ENCODE measurements around the gene RASSF7. TPM values are rescaled to one million over a fixed set of nuclear protein-coding genes. Genes with fewer than 3 reads are reported as not detected.
"Not testable (repeated sequence)": the region's sequence is repeated elsewhere in the genome, so short reads cannot be mapped to it uniquely, and the experiment has no call there.

RASSF7 gene
- total and polyA plus RNA-seq, 7 experiments from 2014 or later, result 20.0 to 45.4 (median 35.5) TPM

DNA sequence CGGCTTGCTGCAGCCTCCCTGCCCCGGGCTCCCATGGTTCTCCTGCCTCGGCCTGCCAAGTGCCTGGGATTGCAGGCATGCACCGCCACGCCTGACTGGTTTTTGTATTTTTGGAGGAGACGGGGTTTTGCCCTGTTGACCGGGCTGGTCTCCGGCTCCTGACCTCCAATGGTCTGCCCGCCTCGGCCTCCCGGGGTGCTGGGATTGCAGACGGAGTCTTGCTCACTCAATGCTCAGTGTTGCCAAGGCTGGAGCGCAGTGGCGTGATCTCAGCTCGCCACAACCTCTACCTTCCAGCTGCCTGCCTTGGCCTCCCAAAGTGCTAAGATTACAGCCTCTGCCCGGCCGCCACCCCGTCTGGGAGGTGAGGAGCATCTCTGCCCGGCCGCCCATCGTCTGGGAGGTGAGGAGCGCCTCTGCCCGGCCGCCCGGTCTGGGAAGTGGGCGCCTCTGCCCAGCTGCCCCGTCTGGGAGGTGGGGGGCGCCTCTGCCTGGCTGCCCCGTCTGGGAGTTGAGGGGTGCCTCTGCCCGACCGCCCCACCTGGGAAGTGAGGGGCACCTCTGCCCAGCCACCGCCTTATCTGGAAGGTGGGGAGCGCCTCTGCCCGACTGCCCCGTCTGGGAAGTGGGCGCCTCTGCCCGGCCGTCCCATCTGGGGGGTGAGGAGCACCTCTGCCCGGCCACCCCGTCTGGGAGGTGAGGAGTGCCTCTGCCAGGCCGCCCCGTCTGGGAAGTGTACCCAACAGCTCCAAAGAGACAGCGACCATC, 43.7 kb upstream of the RASSF7 start:
- POLR2A ChIA-PET, result interaction anchor here (0.8 to 2.0 kb wide), 2 partner anchors 18 to 38 kb away, joined by 3 to 5 read pairs; partner anchors contain the start of gene HRAS
- H3K27me3 ChIP-seq (ENCODE audit: control insufficient read depth in 2 of 2, insufficient read depth in 2 of 2, low read length in 2 of 2); H3K9me3 ChIP-seq (ENCODE audit: control insufficient read depth in 2 of 3, low read length in 3 of 3); H3K4me3 ChIP-seq (ENCODE audit: low read length); H3K4me1 Mint-ChIP-seq; H3K36me3 ChIP-seq (ENCODE audit: control insufficient read depth in 2 of 3, insufficient read depth in 3 of 3, low read length in 3 of 3); H3K4me3 Mint-ChIP-seq; DNase-seq; H3K27ac ChIP-seq (ENCODE audit: low read depth, low read length); H3K27ac Mint-ChIP-seq; intact Hi-C loops (cut with micrococcal nuclease); H3K27me3 Mint-ChIP-seq; ATAC-seq; H3K4me1 ChIP-seq (ENCODE audit: control insufficient read depth in 2 of 2, insufficient read depth in 2 of 2, low read length in 2 of 2): not testable (repeated sequence)
- Mint-ChIP-seq H3K36me3 (peaks cover 0 to 16% (median 6%) of the 10 kb centered on the region in 5 donors), H3K9me3 (peaks cover 0 to 14% (median 5%) of the 10 kb centered on the region in 11 donors)
- CTCF ChIA-PET, result interaction anchor here (0.6 to 1.2 kb wide), 2 partner anchors 8 to 531 kb away, joined by 3 to 7 read pairs; no protein-coding TSS in a partner anchor

DNA sequence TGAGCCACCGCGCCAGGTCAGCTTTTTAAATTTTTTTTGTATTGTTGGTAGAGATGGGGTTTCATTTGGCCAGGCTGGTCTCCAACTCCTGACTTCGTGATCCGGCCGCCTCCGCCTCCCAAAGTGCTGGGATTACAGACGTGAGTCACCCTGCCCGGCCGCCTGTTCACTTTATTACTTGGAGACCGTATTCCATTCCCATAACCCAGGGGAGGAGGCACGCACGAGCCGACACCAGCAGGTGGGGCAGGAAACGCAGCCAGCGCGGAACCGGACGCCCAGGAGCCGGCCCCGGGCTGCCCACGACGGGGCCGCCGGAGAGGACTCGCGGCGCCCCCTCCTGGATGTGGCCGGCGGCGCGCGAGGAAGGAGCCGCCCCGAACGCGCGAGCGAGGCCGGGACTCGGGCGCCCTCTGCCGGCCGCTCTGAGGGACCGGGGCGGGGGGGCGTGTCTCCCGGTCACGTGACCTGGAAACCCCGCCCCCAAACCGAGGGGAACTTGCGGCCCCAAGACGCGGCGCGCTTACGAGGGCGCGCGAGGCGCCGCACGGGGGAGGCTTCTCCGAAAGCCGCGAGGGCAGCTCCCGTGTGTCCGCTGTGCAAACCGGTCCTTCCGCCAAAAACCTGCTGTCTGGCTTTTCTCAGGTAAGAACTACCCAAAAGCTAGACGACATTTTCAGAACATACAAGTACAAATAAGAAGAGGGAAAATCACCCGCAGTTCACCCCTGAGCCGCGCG, 42.1 kb upstream of the RASSF7 start:
- ChIA-PET CTCF (interaction anchor here (0.6 to 1.7 kb wide), 7 partner anchors 9 to 213 kb away, joined by 3 to 8 read pairs (median 5); partner anchors contain the start of genes LRRC56 and SIGIRR), POLR2A (interaction anchor here (0.6 to 2.0 kb wide), 6 partner anchors 12 to 251 kb away, joined by 3 to 6 read pairs (median 4); partner anchors contain the start of gene RNH1)
- peak overlapping the region; percentile 81 to 91 (median 87) for H3K4me3 Mint-ChIP-seq
- H3K36me3 Mint-ChIP-seq, result peaks cover 0 to 16% (median 0%) of the 10 kb centered on the region in 5 donors
- no peaks in the 10 kb centered on the region for H3K36me3 ChIP-seq (ENCODE audit: control insufficient read depth in 2 of 3, insufficient read depth in 3 of 3, low read length in 3 of 3)
- peak overlapping the region; percentile 58 for H3K27ac ChIP-seq (ENCODE audit: low read depth, low read length)
- H3K27ac Mint-ChIP-seq, result peak overlapping the region; percentile 70 to 92 (median 85)
- H3K9me3 ChIP-seq (ENCODE audit: control insufficient read depth in 2 of 3, low read length in 3 of 3), result peaks cover 0 to 5% (median 0%) of the 10 kb centered on the region in 3 experiments
- peak; percentile 69 to 94 (median 87) for DNase-seq
- no peaks in the 10 kb centered on the region for H3K27me3 Mint-ChIP-seq
- H3K4me1 Mint-ChIP-seq, result peaks cover 2 to 8% (median 4%) of the 10 kb centered on the region in 7 donors
- ATAC-seq, result peak; percentile 99
- H3K4me3 ChIP-seq (ENCODE audit: low read length), result peak overlapping the region; percentile 28
- H3K4me1 ChIP-seq (ENCODE audit: control insufficient read depth in 2 of 2, insufficient read depth in 2 of 2, low read length in 2 of 2), result peaks cover 4% of the 10 kb centered on the region in 2 donors
- intact Hi-C loops (cut with micrococcal nuclease), result loop anchor here (1.0 kb wide), 3 partner anchors 11 to 70 kb away; partner anchors contain the start of genes HRAS (in 2 of the 2) and RNH1 (in 2 of the 2)
- no peaks in the 10 kb centered on the region for H3K27me3 ChIP-seq (ENCODE audit: control insufficient read depth in 2 of 2, insufficient read depth in 2 of 2, low read length in 2 of 2)
- peaks cover 0 to 14% (median 5%) of the 10 kb centered on the region in 11 donors for H3K9me3 Mint-ChIP-seq

DNA sequence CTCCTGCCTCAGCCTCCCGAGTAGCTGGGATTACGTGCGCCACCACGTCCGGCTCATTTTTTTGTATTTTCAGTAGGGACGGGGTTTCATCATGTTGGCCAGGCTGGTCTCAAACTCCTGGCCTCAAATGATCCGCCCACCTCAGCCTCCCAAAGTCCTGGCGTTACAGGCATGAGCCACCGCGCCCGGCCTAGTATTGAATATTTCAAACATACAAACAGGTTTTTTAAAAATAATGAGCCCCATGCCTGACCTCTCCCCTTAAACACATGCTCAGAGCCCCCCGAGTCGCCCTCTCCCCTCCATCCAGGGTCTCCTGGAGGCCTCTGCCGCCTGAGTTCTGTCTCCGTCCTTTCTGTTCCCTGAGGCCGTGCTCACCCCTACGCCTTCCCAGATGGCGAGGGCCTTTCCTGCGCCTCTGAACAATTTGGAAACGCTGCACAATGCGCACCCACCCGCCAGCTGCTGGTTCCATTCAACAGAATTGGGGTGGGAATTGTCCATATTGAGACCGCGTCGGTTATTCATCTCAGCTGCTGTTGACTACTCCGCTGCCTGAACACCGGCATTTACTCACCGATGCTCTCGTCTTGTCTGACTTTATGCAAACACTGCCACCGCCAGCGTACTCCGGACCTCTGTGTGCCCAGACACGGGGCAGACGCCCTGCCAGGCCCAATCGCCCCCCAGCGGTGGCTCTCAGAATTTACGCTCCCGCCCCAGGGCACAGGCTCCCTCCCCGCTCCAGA, 40.2 kb upstream of the RASSF7 start:
- H3K9me3 ChIP-seq (ENCODE audit: control insufficient read depth in 2 of 3, low read length in 3 of 3), result peaks cover 0 to 5% (median 0%) of the 10 kb centered on the region in 3 experiments
- ATAC-seq (no peak), DNase-seq (no peak)
- H3K27me3 Mint-ChIP-seq, result no peaks in the 10 kb centered on the region
- peaks cover 2 to 8% (median 4%) of the 10 kb centered on the region in 7 donors for H3K4me1 Mint-ChIP-seq
- H3K27me3 ChIP-seq (ENCODE audit: control insufficient read depth in 2 of 2, insufficient read depth in 2 of 2, low read length in 2 of 2), result no peaks in the 10 kb centered on the region
- H3K4me3 ChIP-seq (ENCODE audit: low read length), result no peak overlapping the region
- intact Hi-C loops (cut with micrococcal nuclease), result no loop called here
- CTCF ChIA-PET, result no interaction called here
- POLR2A ChIA-PET, result interaction anchor here (0.8 kb wide), 1 partner anchor 67 kb away, joined by 4 read pairs; no protein-coding TSS in a partner anchor
- no peaks in the 10 kb centered on the region for H3K36me3 ChIP-seq (ENCODE audit: control insufficient read depth in 2 of 3, insufficient read depth in 3 of 3, low read length in 3 of 3)
- peaks cover 0 to 14% (median 5%) of the 10 kb centered on the region in 11 donors for H3K9me3 Mint-ChIP-seq
- H3K4me3 Mint-ChIP-seq, result no peak overlapping the region
- H3K27ac Mint-ChIP-seq, result no peak overlapping the region
- H3K4me1 ChIP-seq (ENCODE audit: control insufficient read depth in 2 of 2, insufficient read depth in 2 of 2, low read length in 2 of 2), result peaks cover 4% of the 10 kb centered on the region in 2 donors
- H3K27ac ChIP-seq (ENCODE audit: low read depth, low read length), result no peak overlapping the region
- H3K36me3 Mint-ChIP-seq, result peaks cover 0 to 8% (median 0%) of the 10 kb centered on the region in 5 donors

DNA sequence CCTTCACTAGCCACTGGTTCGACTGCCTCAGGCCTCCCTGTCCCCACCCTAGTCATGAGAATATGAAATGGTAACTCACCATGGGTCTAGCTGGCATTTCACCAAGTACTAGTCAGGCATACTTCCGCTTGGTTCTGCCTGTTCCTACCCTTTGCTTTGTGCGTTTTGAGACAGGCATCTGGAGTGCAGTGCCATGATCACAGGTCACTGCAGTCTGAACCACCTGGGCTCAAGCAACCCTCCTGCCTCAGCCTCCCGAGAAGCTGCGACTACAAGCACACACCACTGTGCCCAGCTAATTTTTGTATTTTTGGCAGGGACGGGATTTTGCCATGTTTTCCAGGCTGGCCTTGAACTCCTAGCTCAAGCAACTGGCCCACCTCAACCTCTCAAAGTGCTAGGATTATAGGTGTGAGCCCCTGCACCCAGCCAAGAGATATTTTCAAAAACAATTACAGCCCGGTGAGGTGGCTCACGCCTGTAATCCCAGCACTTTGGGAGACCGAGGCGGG, 39.5 kb upstream of the RASSF7 start:
- Mint-ChIP-seq H3K36me3 (peaks cover 0 to 5% (median 0%) of the 10 kb centered on the region in 5 donors), H3K27ac (no peak overlapping the region), H3K27me3 (no peaks in the 10 kb centered on the region), H3K4me3 (no peak overlapping the region), H3K9me3 (peaks cover 0 to 13% (median 4%) of the 10 kb centered on the region in 11 donors), H3K4me1 (peaks cover 2 to 8% (median 4%) of the 10 kb centered on the region in 7 donors)
- ChIA-PET CTCF (interaction anchor here (0.5 kb wide), 1 partner anchor 219 kb away, joined by 6 read pairs; no protein-coding TSS in a partner anchor), POLR2A (interaction anchor here (1.2 kb wide), 1 partner anchor 12 kb away, joined by 3 read pairs; no protein-coding TSS in a partner anchor)
- peaks cover 4% of the 10 kb centered on the region in 2 donors for H3K4me1 ChIP-seq (ENCODE audit: control insufficient read depth in 2 of 2, insufficient read depth in 2 of 2, low read length in 2 of 2)
- H3K4me3 ChIP-seq (ENCODE audit: low read length), result no peak overlapping the region
- ATAC-seq, result no peak
- no peaks in the 10 kb centered on the region for H3K27me3 ChIP-seq (ENCODE audit: control insufficient read depth in 2 of 2, insufficient read depth in 2 of 2, low read length in 2 of 2)
- DNase-seq, result no peak
- peaks cover 0 to 5% (median 0%) of the 10 kb centered on the region in 3 experiments for H3K9me3 ChIP-seq (ENCODE audit: control insufficient read depth in 2 of 3, low read length in 3 of 3)
- no peaks in the 10 kb centered on the region for H3K36me3 ChIP-seq (ENCODE audit: control insufficient read depth in 2 of 3, insufficient read depth in 3 of 3, low read length in 3 of 3)
- intact Hi-C loops (cut with micrococcal nuclease), result no loop called here
- H3K27ac ChIP-seq (ENCODE audit: low read depth, low read length), result no peak overlapping the region

DNA sequence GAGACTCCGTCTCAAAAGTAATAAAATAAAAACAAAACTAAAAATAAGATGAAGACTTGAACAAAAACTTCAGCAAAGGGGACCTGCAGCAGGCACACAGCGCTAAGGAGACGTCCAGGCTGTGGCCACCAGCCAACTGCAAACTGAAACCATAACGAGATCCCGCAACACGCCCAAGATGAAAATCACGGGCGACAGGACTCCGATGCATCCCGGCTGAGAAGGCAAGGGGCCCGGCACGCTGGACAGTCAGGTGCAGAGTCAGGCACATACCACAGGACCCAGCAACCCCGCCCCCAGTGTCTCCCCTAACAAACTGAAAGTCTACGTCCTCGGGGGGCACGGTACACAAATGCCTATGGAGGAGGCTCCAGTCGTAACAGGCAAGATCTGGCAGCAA, 34.6 kb upstream of the RASSF7 start:
- DNase-seq, result no peak
- no peak overlapping the region for H3K27ac Mint-ChIP-seq
- ChIA-PET CTCF (no interaction called here), POLR2A (no interaction called here)
- H3K27me3 Mint-ChIP-seq, result no peaks in the 10 kb centered on the region
- Histone ChIP-seq H3K27me3 (ENCODE audit: control insufficient read depth in 2 of 2, insufficient read depth in 2 of 2, low read length in 2 of 2) (no peaks in the 10 kb centered on the region), H3K4me1 (ENCODE audit: control insufficient read depth in 2 of 2, insufficient read depth in 2 of 2, low read length in 2 of 2) (no peaks in the 10 kb centered on the region), H3K27ac (ENCODE audit: low read depth, low read length) (no peak overlapping the region), H3K36me3 (ENCODE audit: control insufficient read depth in 2 of 3, insufficient read depth in 3 of 3, low read length in 3 of 3) (peaks cover 0 to 3% (median 0%) of the 10 kb centered on the region in 3 experiments), H3K4me3 (ENCODE audit: low read length) (no peak overlapping the region), H3K9me3 (ENCODE audit: control insufficient read depth in 2 of 3, low read length in 3 of 3) (no peaks in the 10 kb centered on the region)
- intact Hi-C loops (cut with micrococcal nuclease), result no loop called here
- no peaks in the 10 kb centered on the region for H3K9me3 Mint-ChIP-seq
- peaks cover 0 to 3% (median 0%) of the 10 kb centered on the region in 5 donors for H3K36me3 Mint-ChIP-seq
- no peak for ATAC-seq
- no peak overlapping the region for H3K4me3 Mint-ChIP-seq
- H3K4me1 Mint-ChIP-seq, result no peaks in the 10 kb centered on the region

All from naive thymus-derived CD4-positive, alpha-beta T cell (primary cell).